ENCODE results near the gene RLBP1.

RLBP1 gene

GRCh38 chr15:89177633-89178306, 43.6 kb downstream of the RLBP1 start:
- peak; percentile 57 for DNase-seq

GRCh38 chr15:89177116-89177515, 44.3 kb downstream of the RLBP1 start:
- DNase-seq: no peak

GRCh38 chr15:89175617-89176191, 45.7 kb downstream of the RLBP1 start:
- no peak for DNase-seq

- no peak for DNase-seq
Observed at GRCh38 chr15:89174476-89174875, 46.9 kb downstream of the RLBP1 start.

- no peak for DNase-seq
Observed at GRCh38 chr15:89172921-89173320, 48.5 kb downstream of the RLBP1 start.

- DNase-seq: peak; percentile 25
Observed at GRCh38 chr15:89171136-89172072, 50.0 kb downstream of the RLBP1 start.

- DNase-seq: no peak
Observed at GRCh38 chr15:89170364-89170763, 51.0 kb downstream of the RLBP1 start.

GRCh38 chr15:89168316-89168833, 53.0 kb downstream of the RLBP1 start:
- DNase-seq: no peak

GRCh38 chr15:89167267-89168176, 53.9 kb downstream of the RLBP1 start:
- DNase-seq: peak; percentile 65

- DNase-seq: no peak
Observed at GRCh38 chr15:89165677-89166076, 55.7 kb downstream of the RLBP1 start.

GRCh38 chr15:89164712-89165211, 56.6 kb downstream of the RLBP1 start:
- DNase-seq: no peak

GRCh38 chr15:89163271-89164055, 57.9 kb downstream of the RLBP1 start:
- DNase-seq: no peak

GRCh38 chr15:89161666-89162065, 59.7 kb downstream of the RLBP1 start:
- DNase-seq: no peak
